ENCODE data around the gene HTRA2. TPM values are rescaled to one million over a fixed set of nuclear protein-coding genes. Genes with fewer than 3 reads are reported as not detected.
"Not testable (repeated sequence)": the region's sequence is repeated elsewhere in the genome, so short reads cannot be mapped to it uniquely, and the experiment has no call there.

Gene HTRA2
- total RNA-seq, 2 donors from 2014 or later: 18.5 to 21.4 TPM

DNA sequence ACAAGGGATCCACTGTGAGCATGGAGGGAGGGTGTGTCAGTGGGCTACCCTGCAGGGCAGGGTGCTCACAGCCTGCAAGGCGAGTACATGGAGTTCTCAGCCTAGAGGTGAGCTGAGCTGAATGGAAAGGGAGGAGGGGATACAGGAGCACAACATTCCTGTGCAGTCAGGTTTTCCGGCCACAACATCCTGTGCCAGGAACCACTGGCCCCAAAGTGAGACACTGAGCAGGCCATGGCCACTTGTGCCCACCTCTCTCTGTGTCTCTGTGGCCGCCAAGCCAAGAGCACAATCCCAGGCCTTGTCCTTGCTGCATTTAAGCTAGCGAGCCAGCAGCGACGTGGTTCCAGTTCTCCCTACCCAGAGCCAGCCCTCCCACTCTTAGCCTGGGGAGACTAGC, 30.9 kb downstream of the HTRA2 start:
- H3K9me3 ChIP-seq (ENCODE audit: control insufficient read depth, low read length, poor library complexity, severe bottlenecking): no peaks in the 10 kb centered on the region
- no peak for ATAC-seq
- Mint-ChIP-seq H3K4me1 (peaks cover 17% of the 10 kb centered on the region), H3K27ac (no peak overlapping the region), H3K27me3 (peaks cover 30% of the 10 kb centered on the region), H3K4me3 (no peak overlapping the region), H3K36me3 (ENCODE audit: low read depth) (peaks cover 10% of the 10 kb centered on the region)
- no peak for DNase-seq

DNA sequence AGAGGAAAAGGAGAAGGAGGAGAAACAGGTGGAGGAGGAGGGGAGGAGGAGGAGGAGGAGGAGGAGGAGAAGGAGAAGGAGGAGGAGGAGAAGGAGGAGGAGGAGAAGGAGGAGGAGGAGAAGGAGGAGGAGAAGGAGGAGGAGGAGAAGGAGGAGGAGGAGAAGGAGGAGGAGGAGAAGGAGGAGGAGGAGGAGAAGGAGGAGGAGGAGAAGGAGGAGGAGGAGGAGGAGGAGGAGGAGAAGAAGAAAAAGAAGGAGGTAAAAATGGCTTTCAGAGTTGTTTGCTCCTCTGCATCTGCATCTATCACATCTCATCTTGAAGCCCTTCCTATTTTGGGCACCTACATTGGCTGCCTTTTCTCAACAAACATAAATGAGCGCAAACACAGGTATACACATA, 31.3 kb downstream of the HTRA2 start:
- H3K9me3 ChIP-seq (ENCODE audit: control insufficient read depth, low read length, poor library complexity, severe bottlenecking); H3K4me3 Mint-ChIP-seq; H3K27ac Mint-ChIP-seq; ATAC-seq; DNase-seq; H3K36me3 Mint-ChIP-seq (ENCODE audit: low read depth): not testable (repeated sequence)
- peaks cover 34% of the 10 kb centered on the region for H3K27me3 Mint-ChIP-seq
- peaks cover 15% of the 10 kb centered on the region for H3K4me1 Mint-ChIP-seq

DNA sequence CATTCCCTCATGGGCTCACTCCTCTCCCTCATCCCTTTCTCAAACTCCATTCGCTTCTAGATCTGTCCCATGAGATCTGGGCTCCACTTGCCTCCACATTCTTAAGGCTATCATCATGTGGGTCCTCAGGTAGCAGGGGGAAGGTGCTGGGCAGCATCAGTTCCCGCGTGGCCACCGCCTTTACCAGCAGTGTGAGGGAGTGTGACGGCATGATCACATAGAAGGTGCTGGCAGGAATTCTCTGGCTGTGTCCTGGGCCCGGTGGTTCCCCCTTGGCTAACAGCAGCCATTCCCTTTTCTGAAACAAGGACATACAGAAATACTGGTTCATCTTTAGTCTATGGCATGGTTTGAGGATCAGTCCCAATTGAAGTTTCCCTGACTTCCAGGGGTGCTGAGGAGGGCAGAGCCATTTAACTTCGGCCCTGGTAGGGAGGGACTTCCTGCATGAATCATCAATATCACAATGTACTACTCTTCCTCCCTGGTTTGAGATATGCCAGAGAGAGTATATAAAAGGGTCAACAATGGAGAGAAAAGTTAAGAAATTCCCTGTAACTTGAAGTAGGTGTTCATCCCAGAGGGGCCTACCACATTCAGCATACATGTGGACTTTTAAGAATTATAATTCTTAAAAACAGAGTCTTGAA, 32.5 kb downstream of the HTRA2 start:
- peaks cover 14% of the 10 kb centered on the region for H3K4me1 Mint-ChIP-seq
- DNase-seq: no peak
- peaks cover 39% of the 10 kb centered on the region for H3K27me3 Mint-ChIP-seq
- peaks cover 10% of the 10 kb centered on the region for H3K36me3 Mint-ChIP-seq (ENCODE audit: low read depth)
- H3K27ac Mint-ChIP-seq: peak overlapping the region; percentile 72
- H3K9me3 ChIP-seq (ENCODE audit: control insufficient read depth, low read length, poor library complexity, severe bottlenecking): no peaks in the 10 kb centered on the region
- H3K4me3 Mint-ChIP-seq: no peak overlapping the region
- no peak for ATAC-seq

DNA sequence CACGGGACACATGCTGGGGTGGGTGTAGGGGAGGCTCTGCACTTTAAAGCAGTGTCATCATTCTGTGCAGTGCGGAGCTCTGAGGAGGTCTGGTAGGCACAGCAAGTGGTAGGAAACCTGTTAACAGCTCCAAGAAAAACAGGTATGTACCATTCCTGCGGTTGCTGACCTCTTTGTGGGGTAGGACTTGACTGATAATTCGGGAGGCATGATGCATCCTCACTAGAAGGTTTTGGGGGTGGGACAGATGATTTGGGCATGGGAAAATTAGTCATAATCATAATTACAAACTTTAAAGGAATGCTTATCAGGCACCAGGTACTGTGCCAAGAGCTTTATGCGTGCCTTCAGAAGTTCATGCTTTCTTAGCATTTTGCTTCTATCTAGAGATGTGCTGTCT, 34.5 kb downstream of the HTRA2 start:
- peaks cover 17% of the 10 kb centered on the region for H3K36me3 Mint-ChIP-seq (ENCODE audit: low read depth)
- no peak for DNase-seq
- H3K27me3 Mint-ChIP-seq: peaks cover 49% of the 10 kb centered on the region
- H3K27ac Mint-ChIP-seq: peak overlapping the region; percentile 24
- H3K9me3 ChIP-seq (ENCODE audit: control insufficient read depth, low read length, poor library complexity, severe bottlenecking): no peaks in the 10 kb centered on the region
- ATAC-seq: no peak
- H3K4me3 Mint-ChIP-seq: no peak overlapping the region
- H3K4me1 Mint-ChIP-seq: peaks cover 14% of the 10 kb centered on the region

DNA sequence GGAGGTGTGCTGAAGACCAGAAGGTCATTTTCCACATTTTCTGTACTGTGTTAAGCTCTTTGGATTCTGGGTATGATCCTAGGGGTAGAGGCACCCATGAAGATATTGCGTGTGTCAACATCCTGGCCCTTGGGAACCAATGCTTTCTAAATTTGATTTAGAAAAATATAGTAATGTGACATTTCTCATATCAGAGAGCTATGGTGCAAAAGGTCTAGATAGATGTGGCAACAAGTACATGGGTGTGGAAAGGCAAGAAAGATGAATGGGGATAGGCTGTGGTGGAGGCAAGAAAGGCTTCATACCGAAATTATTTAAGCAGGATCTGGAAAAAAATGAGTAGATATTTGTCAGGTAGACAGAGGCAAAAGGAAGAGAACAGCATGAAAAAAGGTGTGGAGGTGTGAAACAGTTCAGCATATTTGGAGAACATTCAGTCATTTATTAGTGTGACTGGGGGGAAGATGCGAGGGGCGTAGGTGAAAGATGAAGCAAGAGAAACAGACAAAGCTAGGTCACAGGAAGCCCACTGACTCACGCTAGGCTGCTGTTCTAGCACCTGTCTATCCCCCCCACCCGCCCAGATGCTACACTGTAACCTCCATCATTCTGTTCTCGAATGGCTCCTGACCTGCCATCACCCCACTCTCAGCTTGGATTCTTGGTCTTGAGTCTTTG, 36.5 kb downstream of the HTRA2 start:
- Mint-ChIP-seq H3K4me3 (no peak overlapping the region), H3K36me3 (ENCODE audit: low read depth) (peaks cover 17% of the 10 kb centered on the region), H3K4me1 (peaks cover 8% of the 10 kb centered on the region), H3K27me3 (peaks cover 41% of the 10 kb centered on the region), H3K27ac (no peak overlapping the region)
- ATAC-seq (no peak), DNase-seq (no peak)
- no peaks in the 10 kb centered on the region for H3K9me3 ChIP-seq (ENCODE audit: control insufficient read depth, low read length, poor library complexity, severe bottlenecking)

DNA sequence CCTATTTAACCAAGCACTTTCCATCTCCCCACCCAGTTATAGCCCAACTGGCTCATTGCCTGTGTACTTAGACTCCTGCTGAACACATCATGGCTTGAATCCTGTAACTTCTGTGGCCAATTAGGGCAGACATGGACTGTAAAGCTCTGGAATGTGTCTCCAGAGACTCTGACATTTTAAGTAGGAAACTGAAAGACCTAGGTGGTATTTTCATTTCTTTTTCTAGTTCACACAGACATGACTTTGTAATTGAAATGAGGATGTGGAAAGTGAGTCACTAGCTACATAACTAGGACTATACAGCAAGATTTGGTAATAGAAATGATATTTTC, 37.0 kb downstream of the HTRA2 start:
- H3K27me3 Mint-ChIP-seq: peaks cover 38% of the 10 kb centered on the region
- H3K4me1 Mint-ChIP-seq: peaks cover 7% of the 10 kb centered on the region
- no peak overlapping the region for H3K4me3 Mint-ChIP-seq
- H3K27ac Mint-ChIP-seq: no peak overlapping the region
- H3K36me3 Mint-ChIP-seq (ENCODE audit: low read depth): peaks cover 14% of the 10 kb centered on the region
- H3K9me3 ChIP-seq (ENCODE audit: control insufficient read depth, low read length, poor library complexity, severe bottlenecking): no peaks in the 10 kb centered on the region
- DNase-seq (no peak), ATAC-seq (no peak)

DNA sequence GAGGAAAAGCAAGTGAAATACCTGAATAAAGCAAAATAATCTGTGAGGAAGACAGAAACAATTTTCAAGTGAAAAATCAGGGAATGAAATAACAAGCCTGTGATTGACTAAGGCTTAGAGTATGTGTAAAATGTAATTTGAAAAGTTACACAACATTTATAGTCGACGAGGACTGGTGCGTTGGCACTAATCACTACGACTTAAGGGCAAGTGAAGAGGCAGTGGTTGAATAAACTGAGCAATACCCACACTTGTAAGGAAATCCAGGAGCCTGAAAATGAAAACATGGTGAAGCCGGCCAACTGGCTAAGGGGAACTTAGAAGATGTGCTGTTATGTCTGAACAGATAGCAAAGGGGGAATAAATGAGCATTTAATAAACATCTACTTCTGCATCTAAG, 38.1 kb downstream of the HTRA2 start:
- H3K4me3 Mint-ChIP-seq: no peak overlapping the region
- peaks cover 3% of the 10 kb centered on the region for H3K4me1 Mint-ChIP-seq
- H3K27ac Mint-ChIP-seq: no peak overlapping the region
- H3K27me3 Mint-ChIP-seq: peaks cover 28% of the 10 kb centered on the region
- ATAC-seq (no peak), DNase-seq (no peak)
- peaks cover 10% of the 10 kb centered on the region for H3K36me3 Mint-ChIP-seq (ENCODE audit: low read depth)
- H3K9me3 ChIP-seq (ENCODE audit: control insufficient read depth, low read length, poor library complexity, severe bottlenecking): no peaks in the 10 kb centered on the region

DNA sequence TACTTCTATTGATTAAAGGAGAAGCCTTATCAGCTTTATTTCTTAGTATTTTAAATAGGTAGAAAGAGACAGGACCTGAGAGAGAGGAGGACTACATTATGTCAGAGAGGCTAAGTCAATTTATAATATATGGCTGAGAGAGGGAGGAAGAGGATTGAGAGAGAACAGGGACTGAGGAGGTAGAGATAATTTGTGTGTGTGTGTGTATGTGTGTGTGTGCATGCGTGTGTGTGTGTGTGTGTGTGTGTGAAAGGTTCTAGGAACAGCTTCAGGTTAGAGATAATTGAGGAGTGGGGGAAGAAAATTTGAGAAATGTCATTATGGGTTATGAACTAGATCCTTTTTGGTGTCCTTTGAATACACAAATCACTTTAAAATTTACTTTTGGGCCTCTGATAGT, 40.0 kb downstream of the HTRA2 start:
- Mint-ChIP-seq H3K4me3 (no peak overlapping the region), H3K36me3 (ENCODE audit: low read depth) (peaks cover 7% of the 10 kb centered on the region), H3K27me3 (peaks cover 19% of the 10 kb centered on the region), H3K4me1 (peaks cover 12% of the 10 kb centered on the region), H3K27ac (no peak overlapping the region)
- no peaks in the 10 kb centered on the region for H3K9me3 ChIP-seq (ENCODE audit: control insufficient read depth, low read length, poor library complexity, severe bottlenecking)
- ATAC-seq (no peak), DNase-seq (no peak)

DNA sequence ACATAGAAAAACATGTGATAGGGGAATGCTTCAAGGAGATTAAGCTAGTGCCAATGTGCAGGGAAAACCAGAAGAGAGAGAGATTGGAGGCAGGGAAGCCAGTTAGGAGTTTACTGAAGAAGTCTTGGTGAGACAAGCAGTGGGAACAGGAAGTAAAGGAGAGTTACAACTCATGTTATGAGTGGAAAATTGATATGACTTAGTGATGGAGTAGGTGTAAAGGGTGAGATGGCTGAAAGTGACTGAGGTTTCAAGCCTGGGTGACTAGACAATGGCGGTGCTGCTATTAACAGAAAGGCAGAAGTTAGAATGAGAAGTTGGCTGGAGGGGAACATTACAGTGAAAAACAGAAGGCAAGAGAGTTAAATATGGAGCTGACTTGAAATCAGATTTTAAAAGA, 41.3 kb downstream of the HTRA2 start:
- DNase-seq (no peak), ATAC-seq (no peak)
- H3K27me3 Mint-ChIP-seq: peaks cover 15% of the 10 kb centered on the region
- H3K27ac Mint-ChIP-seq: no peak overlapping the region
- peaks cover 12% of the 10 kb centered on the region for H3K4me1 Mint-ChIP-seq
- H3K9me3 ChIP-seq (ENCODE audit: control insufficient read depth, low read length, poor library complexity, severe bottlenecking): no peaks in the 10 kb centered on the region
- peaks cover 7% of the 10 kb centered on the region for H3K36me3 Mint-ChIP-seq (ENCODE audit: low read depth)
- no peak overlapping the region for H3K4me3 Mint-ChIP-seq

DNA sequence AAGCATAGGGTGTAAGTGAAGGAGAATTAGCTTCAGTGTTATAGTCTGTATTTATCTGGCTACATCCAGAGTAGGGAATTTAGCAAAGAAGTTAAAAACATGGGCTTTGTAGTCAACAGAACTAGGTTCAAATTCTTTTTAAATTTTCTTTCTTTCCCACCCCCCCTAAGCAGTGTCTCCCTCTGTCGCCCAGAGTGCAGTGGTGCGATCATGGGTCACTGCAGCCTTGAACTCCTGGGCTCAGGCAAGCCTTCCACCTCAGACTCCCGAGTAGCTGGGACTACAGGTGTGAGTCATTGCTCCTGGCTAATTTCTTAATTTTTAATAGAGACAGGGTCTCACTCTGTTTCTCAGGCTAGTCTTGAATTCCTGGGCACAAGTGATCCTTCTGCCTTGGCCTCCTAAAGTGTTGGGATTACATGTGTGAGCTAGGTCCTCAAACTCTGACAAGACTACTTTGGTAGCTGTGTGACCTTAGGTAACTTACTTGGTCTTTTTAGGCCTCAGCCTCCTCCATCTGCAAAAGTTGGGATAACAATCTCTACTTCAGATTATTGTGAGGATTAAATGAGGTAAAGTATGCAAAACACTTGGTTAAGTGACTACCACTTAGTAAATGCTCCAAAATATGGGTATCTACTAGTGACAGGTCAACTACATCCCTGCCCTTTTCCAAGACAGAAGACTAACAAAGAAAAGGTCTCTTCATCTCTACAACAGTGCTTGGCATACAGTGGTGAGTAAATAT, 42.6 kb downstream of the HTRA2 start:
- H3K4me3 Mint-ChIP-seq: no peak overlapping the region
- H3K27ac Mint-ChIP-seq: no peak overlapping the region
- H3K27me3 Mint-ChIP-seq: peaks cover 11% of the 10 kb centered on the region
- peaks cover 14% of the 10 kb centered on the region for H3K4me1 Mint-ChIP-seq
- no peaks in the 10 kb centered on the region for H3K9me3 ChIP-seq (ENCODE audit: control insufficient read depth, low read length, poor library complexity, severe bottlenecking)
- ATAC-seq: no peak
- DNase-seq: no peak
- H3K36me3 Mint-ChIP-seq (ENCODE audit: low read depth): peaks cover 7% of the 10 kb centered on the region

DNA sequence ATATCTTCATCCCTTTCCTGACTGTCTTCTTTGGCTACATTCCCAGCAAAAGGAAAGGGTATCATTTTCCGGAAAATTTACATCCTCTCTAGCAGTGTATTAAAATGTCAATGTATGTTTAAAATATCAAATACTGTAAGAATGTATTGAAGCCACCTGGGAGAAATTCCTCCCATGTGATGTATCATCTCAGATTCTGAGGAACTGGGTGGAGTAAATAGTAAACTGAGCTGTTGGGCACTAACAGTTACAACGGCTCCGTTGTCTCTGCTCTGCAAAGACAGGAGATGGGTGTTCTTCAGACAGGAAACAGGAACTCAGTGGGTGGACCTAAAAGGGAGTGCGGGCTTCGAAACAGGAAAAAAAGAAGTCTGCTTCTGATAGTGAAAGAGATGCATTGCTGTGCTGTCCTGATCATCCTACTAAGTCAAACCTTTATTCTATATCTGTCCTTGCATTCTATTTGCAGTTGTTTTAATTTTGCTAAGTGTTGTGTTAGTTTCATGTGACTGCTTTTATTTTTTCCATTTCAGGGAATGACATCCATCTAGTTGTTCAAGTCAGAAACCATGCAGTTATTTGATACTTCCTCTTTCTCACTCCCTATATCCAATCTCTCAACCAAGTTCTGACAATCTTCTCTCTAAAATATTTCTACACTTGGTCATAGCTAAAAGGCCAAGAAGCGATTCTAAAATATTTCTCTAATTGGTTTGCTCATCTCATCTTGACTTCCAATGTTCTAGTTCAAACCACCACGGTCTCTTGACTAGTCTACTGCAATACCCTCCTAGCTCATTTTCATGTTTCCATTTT, 44.2 kb downstream of the HTRA2 start:
- Mint-ChIP-seq H3K27ac (peak overlapping the region; percentile 42), H3K27me3 (peaks cover 14% of the 10 kb centered on the region), H3K4me1 (peaks cover 14% of the 10 kb centered on the region), H3K36me3 (ENCODE audit: low read depth) (no peaks in the 10 kb centered on the region), H3K4me3 (peak overlapping the region; percentile 82)
- H3K9me3 ChIP-seq (ENCODE audit: control insufficient read depth, low read length, poor library complexity, severe bottlenecking): no peaks in the 10 kb centered on the region
- DNase-seq (no peak), ATAC-seq (peak; percentile 84)

DNA sequence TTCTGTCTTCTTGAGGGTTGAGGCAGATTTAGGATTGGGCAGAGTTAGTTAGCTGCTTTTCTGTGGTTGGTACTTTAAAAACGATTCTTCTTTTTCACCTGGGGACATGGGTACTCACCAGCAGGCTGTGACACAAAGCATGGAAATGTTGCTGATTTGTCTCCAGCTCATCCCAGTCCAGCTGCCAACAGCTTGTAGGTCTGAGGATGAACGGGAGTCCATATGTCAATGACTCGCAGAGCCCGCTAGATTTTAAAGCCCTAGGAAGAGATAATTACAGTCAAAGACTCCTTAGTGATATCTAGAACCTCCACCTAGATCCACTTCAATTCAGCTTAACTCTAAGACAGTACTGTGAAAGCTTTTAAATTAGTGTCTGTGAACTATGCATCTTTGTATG, 45.6 kb downstream of the HTRA2 start:
- ATAC-seq (no peak), DNase-seq (no peak)
- H3K27ac Mint-ChIP-seq: no peak overlapping the region
- peaks cover 25% of the 10 kb centered on the region for H3K27me3 Mint-ChIP-seq
- no peak overlapping the region for H3K4me3 Mint-ChIP-seq
- peaks cover 16% of the 10 kb centered on the region for H3K4me1 Mint-ChIP-seq
- no peaks in the 10 kb centered on the region for H3K9me3 ChIP-seq (ENCODE audit: control insufficient read depth, low read length, poor library complexity, severe bottlenecking)
- H3K36me3 Mint-ChIP-seq (ENCODE audit: low read depth): no peaks in the 10 kb centered on the region

DNA sequence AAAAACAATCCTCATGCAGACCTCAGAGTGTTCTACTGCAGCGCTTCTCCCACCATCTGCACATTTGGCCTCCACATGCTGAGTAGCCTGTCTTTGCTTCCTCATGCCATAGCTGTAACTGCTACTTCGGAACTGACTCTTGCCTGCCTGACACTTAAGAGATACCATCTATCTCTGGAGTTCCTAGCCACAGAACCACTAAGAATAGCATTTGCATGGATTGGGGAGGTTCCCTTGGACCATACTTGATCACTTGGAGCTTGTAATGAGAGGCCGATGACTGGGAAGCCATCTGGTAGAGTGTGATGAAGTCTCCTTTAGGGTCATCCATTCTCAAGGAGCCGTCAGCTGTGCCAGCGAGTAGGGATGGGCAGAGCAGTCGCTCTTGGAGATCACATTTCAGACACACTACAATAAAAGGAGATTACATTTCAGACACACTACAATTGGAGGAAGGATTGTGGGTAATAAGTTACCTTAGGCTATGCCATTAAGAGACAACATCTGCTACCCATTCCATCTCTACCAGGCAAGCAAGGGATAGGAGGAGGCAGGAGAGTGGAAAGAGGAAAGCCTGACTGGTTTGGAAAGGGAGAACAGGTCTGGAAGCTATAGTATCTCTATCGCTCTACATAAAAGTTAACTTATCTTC, 46.6 kb downstream of the HTRA2 start:
- Mint-ChIP-seq H3K27me3 (peaks cover 28% of the 10 kb centered on the region), H3K27ac (no peak overlapping the region), H3K4me3 (no peak overlapping the region), H3K36me3 (ENCODE audit: low read depth) (no peaks in the 10 kb centered on the region), H3K4me1 (peaks cover 16% of the 10 kb centered on the region)
- no peaks in the 10 kb centered on the region for H3K9me3 ChIP-seq (ENCODE audit: control insufficient read depth, low read length, poor library complexity, severe bottlenecking)
- no peak for DNase-seq
- no peak for ATAC-seq

Measured in T-helper 17 cell (primary cell).